Right renal pelvis (tissue), 4 donors: Measurements from ENCODE around the gene MTARC2. TPM values are rescaled to one million over a fixed set of nuclear protein-coding genes. Genes with fewer than 3 reads are reported as not detected.
A peak's percentile ranks its signal among the peaks of the same experiment; 100 is the strongest.
"Not testable (repeated sequence)": the region's sequence is repeated elsewhere in the genome, so short reads cannot be mapped to it uniquely, and the experiment has no call there.

ENCODE experiments used
- DNase-seq, 4 donors: peaks; one replicate each; pipeline ENCODE4 v3.0.0-alpha.2; 2013; ENCODE audit warnings: low read depth in 4 of 4, low spot score in 3 of 4, missing footprints in 1 of 4
- polyA plus RNA-seq, 4 donors: library from polyadenylated mRNA; unstranded; fragments of 120-200 nt; gene quantifications; one replicate each; pipeline ENCODE4 v1.2.1, GENCODE V29; 2013; ENCODE audit not compliant: insufficient read length in 4 of 4

MTARC2 gene
- polyA plus RNA-seq = 10 to 100 TPM; 43.7 to 54.5 (median 50.4) TPM

- DNase-seq = peak in 1 of 4 donors; percentile 78
Measured at GRCh38 chr1:220748089-220748934, at the start of gene MTARC2. Gene MTARC2 (plus strand): TSS chr1:220748322. CDS start chr1:220748532, 210 bp downstream.

GRCh38 chr1:220698607-220699016, 49.5 kb upstream of the MTARC2 start:
- DNase-seq = no peak

GRCh38 chr1:220699044-220699443, 49.1 kb upstream of the MTARC2 start:
- no peak for DNase-seq

GRCh38 chr1:220700556-220701179, 47.5 kb upstream of the MTARC2 start:
- no peak for DNase-seq

GRCh38 chr1:220701974-220702373, 46.1 kb upstream of the MTARC2 start:
- DNase-seq = no peak

- DNase-seq = no peak
Measured at GRCh38 chr1:220702733-220703270, 45.3 kb upstream of the MTARC2 start.

- DNase-seq = no peak
Measured at GRCh38 chr1:220703305-220703704, 44.8 kb upstream of the MTARC2 start.

- no peak for DNase-seq
Measured at GRCh38 chr1:220705782-220706181, 42.3 kb upstream of the MTARC2 start.

- DNase-seq = peak in 1 of 4 donors; percentile 22
Measured at GRCh38 chr1:220706480-220706879, 41.6 kb upstream of the MTARC2 start.

GRCh38 chr1:220707160-220707559, 41.0 kb upstream of the MTARC2 start:
- DNase-seq = no peak

GRCh38 chr1:220708244-220708643, 39.9 kb upstream of the MTARC2 start:
- no peak for DNase-seq

- DNase-seq = no peak
Measured at GRCh38 chr1:220708936-220709801, 39.0 kb upstream of the MTARC2 start.

GRCh38 chr1:220710333-220710732, 37.8 kb upstream of the MTARC2 start:
- no peak for DNase-seq

GRCh38 chr1:220711056-220711809, 36.9 kb upstream of the MTARC2 start:
- no peak for DNase-seq

- DNase-seq = not testable (repeated sequence)
Measured at GRCh38 chr1:220715986-220716385, 32.1 kb upstream of the MTARC2 start.

- DNase-seq = no peak
Measured at GRCh38 chr1:220717800-220718640, 30.1 kb upstream of the MTARC2 start.

GRCh38 chr1:220721266-220721665, 26.9 kb upstream of the MTARC2 start:
- DNase-seq = not testable (repeated sequence)

GRCh38 chr1:220726634-220727033, 21.5 kb upstream of the MTARC2 start:
- no peak for DNase-seq

- DNase-seq = no peak
Measured at GRCh38 chr1:220727519-220727918, 20.6 kb upstream of the MTARC2 start.
